Spleen (tissue), 7 donors: Measurements from ENCODE around the gene PGAP3.

Source experiments
- CTCF ChIP-seq, 11 experiments: fragments of 200-600 bp in 7 of 11; fragments of 450-650 bp in 4 of 11; sonication (generic) in 4 of 11; IDR thresholded peaks in 8 of 11; conservative IDR thresholded peaks in 3 of 11; 1 replicate in 7 of 11; 2 replicates in 4 of 11; pipeline versions ENCODE4 v1.4.0 to v1.8.0; 2016 to 2021; ENCODE audit warnings: antibody characterized with exemption in 11 of 11, inconsistent platforms in 4 of 11, mild to moderate bottlenecking in 1 of 11
- POLR2A ChIP-seq, 3 donors: fragments of 450-650 bp; IDR thresholded peaks; one replicate each; pipeline ENCODE4 v1.5.1; 2017; ENCODE audit warnings: antibody characterized with exemption in 3 of 3, mild to moderate bottlenecking in 1 of 3
- POLR2AphosphoS5 ChIP-seq, 3 donors: sonication (generic); formaldehyde crosslinking; IDR thresholded peaks; one replicate each; pipeline ENCODE4 v1.5.1; 2017; ENCODE audit warnings: antibody characterized with exemption in 3 of 3
- donor health status: DM: no; HTN: no; CAD: no; lungs with moderate emphysema.
- donor health status: DM: no; HTN: no; CAD: no.
- donor health status: DM: no; HTN: no; CAD: no.

- no peak for TF ChIP-seq CTCF (IDR thresholded peaks at IDR 0.05 in 8 of 11, conservative IDR thresholded peaks at IDR 0.05 in 3 of 11)
- TF ChIP-seq POLR2A (IDR thresholded peaks at IDR 0.05), result no peak
- no peak for TF ChIP-seq POLR2AphosphoS5 (IDR thresholded peaks at IDR 0.05)
These were observed 39.1 kb downstream of the PGAP3 start for GRCh38 chr17:39648616-39649366.
